H1 (cell line): Measurements from ENCODE around the gene RAB35.

Source experiments
- CTCF ChIP-seq, 3 experiments: IDR thresholded peaks; 1 replicate in 2 of 3; 2 replicates in 1 of 3; pipeline versions ENCODE4 v1.5.1 to v1.6.1; 2011; ENCODE audit warnings: low read length in 3 of 3, mild to moderate bottlenecking in 3 of 3, inconsistent platforms in 2 of 3, low read depth in 1 of 3, moderate library complexity in 1 of 3; ENCODE audit not compliant: insufficient read depth in 1 of 3; ENCODE audit errors: control extremely low read depth in 1 of 3
- POLR2AphosphoS5 ChIP-seq: IDR thresholded peaks from 2 replicates; pipeline ENCODE4 v1.6.1; 2011; ENCODE audit warnings: low read depth, low read length
- RXRA ChIP-seq: IDR thresholded peaks from 2 replicates; pipeline ENCODE4 v1.6.1; 2011; ENCODE audit warnings: low read depth, mild to moderate bottlenecking, low read length, moderate library complexity; ENCODE audit not compliant: insufficient read depth
- SP1 ChIP-seq: IDR thresholded peaks from 2 replicates; pipeline ENCODE4 v1.6.1; 2011; ENCODE audit warnings: low read depth, low read length
- TEAD4 ChIP-seq: IDR thresholded peaks from 2 replicates; pipeline ENCODE4 v1.6.1; 2012; ENCODE audit warnings: low read depth, low read length, inconsistent platforms, mixed read lengths
- USF2 ChIP-seq: IDR thresholded peaks from 2 replicates; pipeline ENCODE4 v1.6.1; 2011; ENCODE audit warnings: low read length, improper control_type of control experiment
- YY1 ChIP-seq: IDR thresholded peaks from 2 replicates; pipeline ENCODE4 v1.6.1; 2011; ENCODE audit warnings: low read depth, mild to moderate bottlenecking, low read length

DNA sequence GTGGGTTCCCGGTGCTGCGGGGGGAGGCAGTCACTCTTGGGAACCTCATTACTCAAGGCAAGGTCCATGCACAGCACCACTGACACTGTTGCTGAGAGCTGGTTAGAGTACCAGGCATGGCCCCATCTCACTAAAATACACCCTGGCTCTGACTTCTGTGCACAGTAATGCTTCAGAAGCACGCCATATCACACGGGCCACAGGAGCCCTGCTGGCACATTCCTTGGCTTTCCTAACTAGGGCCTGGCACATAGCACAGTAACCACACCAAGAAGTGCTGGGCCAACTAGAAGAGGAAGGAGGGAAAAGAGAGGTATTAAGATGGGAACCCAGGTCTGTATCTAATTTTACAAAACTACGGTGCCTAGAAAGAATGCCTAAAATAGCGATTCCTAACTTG, 13.5 kb upstream of the RAB35 start:
- TF ChIP-seq CTCF (IDR thresholded peaks at IDR 0.05; ENCODE audit: control extremely low read depth in 1 of 3, insufficient read depth in 1 of 3, low read depth in 1 of 3, low read length in 3 of 3) (no peak), YY1 (no peak), TEAD4 (no peak), SP1 (no peak), POLR2AphosphoS5 (no peak), RXRA (no peak), USF2 (no peak)
